Measurements from ENCODE around the gene UBE3D.
"Not testable (repeated sequence)": the region's sequence is repeated elsewhere in the genome, so short reads cannot be mapped to it uniquely, and the experiment has no call there.

UBE3D gene

GRCh38 chr6:82867946-82868345 lies 197.7 kb downstream of the UBE3D start:
- no peak for DNase-seq

- no peak for DNase-seq
These were observed 199.2 kb downstream of the UBE3D start for GRCh38 chr6:82866446-82866845.

- DNase-seq = no peak
These were observed 200.2 kb downstream of the UBE3D start for GRCh38 chr6:82865461-82865860.

- DNase-seq = no peak
These were observed 201.9 kb downstream of the UBE3D start for GRCh38 chr6:82863781-82864180.

- DNase-seq = peak; percentile 88
These were observed 203.1 kb downstream of the UBE3D start for GRCh38 chr6:82862543-82862942.

- peak; percentile 84 for DNase-seq
These were observed 204.5 kb downstream of the UBE3D start for GRCh38 chr6:82861121-82861520.

- DNase-seq = not testable (repeated sequence)
These were observed 209.6 kb downstream of the UBE3D start for GRCh38 chr6:82856077-82856476.

GRCh38 chr6:82852904-82853303 lies 212.7 kb downstream of the UBE3D start:
- DNase-seq = not testable (repeated sequence)

GRCh38 chr6:82843291-82843885 lies 222.3 kb downstream of the UBE3D start:
- peak; percentile 42 for DNase-seq

GRCh38 chr6:82842721-82843120 lies 222.9 kb downstream of the UBE3D start:
- DNase-seq = peak; percentile 91
